NCI-H146 treated with DMSO at 0.1 percent for 48 hours (cell line): ENCODE data around the gene ABCG1.
A peak's percentile ranks its signal among the peaks of the same experiment; 100 is the strongest.

Experiments used
- DNase-seq: peaks from one replicate; lab custom pipeline; 2025; ENCODE audit not compliant: unreplicated experiment; lab: John Stamatoyannopoulos, UW

ABCG1 gene

GRCh38 chr21:42191696-42192595, 27.0 kb upstream of the ABCG1 start:
- DNase-seq: peak; percentile 23

GRCh38 chr21:42193131-42193671, 25.7 kb upstream of the ABCG1 start:
- DNase-seq: no peak

- DNase-seq: no peak
These were observed 25.2 kb upstream of the ABCG1 start for GRCh38 chr21:42193721-42194120.

GRCh38 chr21:42194863-42195262, 24.1 kb upstream of the ABCG1 start:
- DNase-seq: no peak

- DNase-seq: no peak
These were observed 23.4 kb upstream of the ABCG1 start for GRCh38 chr21:42195378-42196031.

GRCh38 chr21:42198929-42199867, 19.7 kb upstream of the ABCG1 start:
- no peak for DNase-seq

- DNase-seq: no peak
These were observed 19.0 kb upstream of the ABCG1 start for GRCh38 chr21:42199868-42200463.

- no peak for DNase-seq
These were observed 17.9 kb upstream of the ABCG1 start for GRCh38 chr21:42200906-42201614.

- no peak for DNase-seq
These were observed 17.3 kb upstream of the ABCG1 start for GRCh38 chr21:42201615-42202161.

GRCh38 chr21:42202321-42202720, 16.6 kb upstream of the ABCG1 start:
- no peak for DNase-seq

GRCh38 chr21:42203321-42203720, 15.6 kb upstream of the ABCG1 start:
- no peak for DNase-seq

GRCh38 chr21:42203936-42204335, 15.0 kb upstream of the ABCG1 start:
- no peak for DNase-seq

- no peak for DNase-seq
These were observed 11.5 kb upstream of the ABCG1 start for GRCh38 chr21:42207426-42207825.

- DNase-seq: no peak
These were observed 10.9 kb upstream of the ABCG1 start for GRCh38 chr21:42208036-42208435.

- no peak for DNase-seq
These were observed 10.0 kb upstream of the ABCG1 start for GRCh38 chr21:42208801-42209490.

- DNase-seq: peak; percentile 22
These were observed 9.0 kb upstream of the ABCG1 start for GRCh38 chr21:42209801-42210479.

- DNase-seq: no peak
These were observed 6.7 kb upstream of the ABCG1 start for GRCh38 chr21:42212266-42212665.

- no peak for DNase-seq
These were observed 5.7 kb upstream of the ABCG1 start for GRCh38 chr21:42213082-42213774.
